Caki2 (cell line): ENCODE results near the gene EPHB1. TPM values are rescaled to one million over a fixed set of nuclear protein-coding genes. Genes with fewer than 3 reads are reported as not detected.
"Not testable (repeated sequence)": the region's sequence is repeated elsewhere in the genome, so short reads cannot be mapped to it uniquely, and the experiment has no call there.

Experiments
- DNase-seq: peaks from one replicate; pipeline ENCODE4 v3.0.0-alpha.2; 2015; ENCODE audit warnings: low read depth
- in situ Hi-C: cut with HindIII; loops from 2 replicates; pipeline ENCODE4 v1.10.0; 2016; ENCODE audit warnings: low sequenced_read_pairs, low pct_unique_long_range_greater_than_20kb, mixed read lengths
- total RNA-seq: library from RNA; depleted of rRNA; stranded (reverse); fragments of >200 nt; shearing (Covaris generic); gene quantifications from 2 replicates; pipeline ENCODE4 v1.2.3, GENCODE V29; 2014; ENCODE audit warnings: low replicate concordance

Gene EPHB1
- total RNA-seq, 1 experiment from 2014 or later: 4.1 TPM

GRCh38 chr3:134955874-134956273 lies 160.8 kb downstream of the EPHB1 start:
- no peak for DNase-seq
- in situ Hi-C loops: no loop called here

DNA sequence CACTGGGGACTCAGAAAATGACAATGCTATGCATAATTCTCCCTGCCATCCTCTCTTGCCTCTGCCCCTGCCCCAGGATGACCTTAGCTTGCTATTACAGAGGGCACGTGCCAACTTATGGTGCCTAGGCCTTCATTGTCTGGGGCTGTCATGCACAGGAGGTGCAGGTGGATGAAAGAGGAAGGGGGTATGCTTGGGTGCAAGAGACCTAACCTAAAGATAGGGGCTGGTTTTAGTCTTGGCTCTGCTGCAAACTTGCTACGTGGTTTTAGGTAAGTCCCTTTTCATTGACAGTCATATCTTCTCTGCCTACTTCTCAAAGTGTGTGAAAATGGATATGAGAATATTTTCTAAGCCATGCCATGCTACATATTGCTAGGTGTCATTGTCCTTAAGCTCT lies 161.3 kb downstream of the EPHB1 start:
- no peak for DNase-seq
- in situ Hi-C loops: no loop called here

- DNase-seq: no peak
- in situ Hi-C loops: no loop called here
Observed at GRCh38 chr3:134956844-134957243, 161.8 kb downstream of the EPHB1 start.

GRCh38 chr3:134959516-134959915 lies 164.5 kb downstream of the EPHB1 start:
- in situ Hi-C loops: no loop called here
- no peak for DNase-seq

DNA sequence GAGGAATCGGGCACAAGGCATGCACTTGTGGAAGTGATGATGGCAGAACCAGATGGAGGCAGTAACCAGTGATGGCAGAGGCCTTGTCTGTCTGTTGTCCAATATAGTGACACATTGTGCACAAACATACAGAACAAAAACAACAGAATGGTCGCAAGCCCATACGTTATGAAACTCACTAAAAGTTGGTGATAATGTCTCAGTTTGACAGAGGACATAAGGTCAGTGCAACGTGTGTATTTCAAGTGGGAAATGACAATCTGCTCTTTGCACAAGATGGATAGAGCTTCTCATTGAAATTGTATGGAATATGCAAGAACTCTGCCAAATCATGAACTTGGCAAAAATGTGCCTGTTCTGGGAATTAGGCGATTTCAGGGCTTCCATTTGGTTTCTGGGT lies 169.2 kb downstream of the EPHB1 start:
- in situ Hi-C loops: no loop called here
- DNase-seq: no peak

- in situ Hi-C loops: no loop called here
- DNase-seq: no peak
Observed at GRCh38 chr3:134965865-134966481, 170.9 kb downstream of the EPHB1 start.

GRCh38 chr3:134970895-134971294 lies 175.8 kb downstream of the EPHB1 start:
- in situ Hi-C loops: no loop called here
- no peak for DNase-seq

DNA sequence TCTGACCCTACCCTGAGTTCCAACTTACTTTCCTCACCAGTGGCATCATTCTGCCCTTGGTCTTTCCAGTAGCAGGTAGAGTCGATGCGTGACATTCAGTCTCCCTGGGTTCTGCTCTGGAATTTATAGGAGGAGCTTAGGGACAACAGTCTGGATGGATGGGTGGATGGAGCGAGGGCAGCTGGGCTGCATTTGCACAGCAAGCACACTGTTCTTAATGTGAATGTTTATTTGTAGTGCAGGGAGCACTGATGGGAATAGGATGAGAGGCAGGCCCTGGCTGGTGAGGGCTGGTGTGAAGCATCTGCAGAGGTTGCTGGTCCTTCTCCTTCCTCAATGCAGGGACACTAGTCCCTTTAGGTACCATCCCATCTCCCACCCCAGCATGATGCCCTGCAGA lies 176.2 kb downstream of the EPHB1 start:
- in situ Hi-C loops: no loop called here
- DNase-seq: no peak

- DNase-seq, in situ Hi-C loops: not testable (repeated sequence)
Observed at GRCh38 chr3:134971907-134972306, 176.8 kb downstream of the EPHB1 start.

DNA sequence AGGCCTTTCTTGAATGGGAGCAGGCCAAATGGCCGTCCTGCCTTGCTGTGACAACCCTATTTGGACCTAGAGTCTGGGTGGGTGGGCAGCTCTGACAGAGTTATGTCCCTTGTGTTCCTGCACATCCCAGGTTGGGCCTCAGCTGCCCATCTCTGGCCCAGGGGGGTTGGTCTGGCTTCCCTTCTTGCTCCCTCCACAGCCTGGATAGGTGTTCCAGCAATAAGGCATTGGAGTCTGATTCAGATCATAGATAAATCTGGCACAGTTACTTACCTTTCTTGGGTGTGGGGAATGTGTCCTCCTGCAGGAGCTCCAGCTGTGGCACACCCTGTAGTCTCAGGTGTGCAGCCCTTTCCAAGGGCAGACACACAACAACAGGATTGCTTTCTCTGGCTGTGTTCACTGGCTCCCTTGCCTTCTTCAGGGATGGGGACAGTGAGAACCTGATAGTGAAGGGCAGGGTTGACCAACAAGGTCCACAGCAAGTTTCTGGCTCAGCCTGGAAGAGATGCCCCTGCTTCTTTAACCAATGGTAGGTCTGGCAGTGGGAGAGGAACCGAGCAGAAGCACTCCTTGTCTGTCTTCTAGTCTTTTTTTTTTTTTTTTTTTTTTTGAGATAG lies 177.9 kb downstream of the EPHB1 start:
- DNase-seq: no peak
- in situ Hi-C loops: no loop called here

DNA sequence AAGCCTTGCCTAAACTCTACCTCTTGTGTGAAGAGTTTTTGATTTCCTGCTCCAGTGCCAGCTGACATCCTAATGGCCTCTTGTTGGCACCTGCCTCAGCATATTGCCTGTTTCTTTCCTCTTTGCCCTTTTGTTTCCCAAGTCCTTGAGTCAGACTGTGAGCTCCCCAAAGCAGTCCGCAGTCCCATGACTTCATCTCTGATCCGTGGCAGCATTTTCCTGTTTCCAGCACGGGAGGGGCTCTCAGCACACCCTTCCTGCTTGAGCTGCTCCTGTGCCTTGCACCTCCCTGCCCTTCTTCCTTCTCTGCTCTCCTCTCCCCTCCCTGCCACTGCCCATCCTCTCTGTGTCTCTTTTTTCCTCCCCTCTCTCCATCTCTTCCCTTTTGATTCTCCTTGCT lies 179.6 kb downstream of the EPHB1 start:
- in situ Hi-C loops: no loop called here
- DNase-seq: no peak

DNA sequence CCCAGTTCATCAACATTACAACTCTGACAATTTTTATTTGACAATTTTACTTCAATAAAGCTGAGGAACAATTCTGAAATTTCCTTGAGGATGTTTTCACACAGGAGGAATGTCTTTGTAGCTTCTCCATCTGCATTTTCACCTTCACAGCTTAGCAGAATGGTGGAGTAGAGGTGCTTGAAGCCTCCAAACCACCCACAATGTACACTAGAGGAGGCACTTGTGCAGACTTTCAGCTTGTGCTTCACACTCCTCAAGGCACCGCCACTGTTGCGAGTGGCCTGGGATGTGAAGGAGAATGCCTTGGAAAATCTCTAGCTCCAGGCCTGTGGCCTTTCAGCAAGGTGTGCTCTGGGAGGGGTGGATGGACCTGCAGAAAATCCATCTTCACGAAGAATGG lies 181.9 kb downstream of the EPHB1 start:
- in situ Hi-C loops: no loop called here
- DNase-seq: no peak

- in situ Hi-C loops: no loop called here
- no peak for DNase-seq
Observed at GRCh38 chr3:134978658-134979057, 183.6 kb downstream of the EPHB1 start.

GRCh38 chr3:134985864-134986715 lies 191.0 kb downstream of the EPHB1 start:
- DNase-seq: no peak
- in situ Hi-C loops: no loop called here

DNA sequence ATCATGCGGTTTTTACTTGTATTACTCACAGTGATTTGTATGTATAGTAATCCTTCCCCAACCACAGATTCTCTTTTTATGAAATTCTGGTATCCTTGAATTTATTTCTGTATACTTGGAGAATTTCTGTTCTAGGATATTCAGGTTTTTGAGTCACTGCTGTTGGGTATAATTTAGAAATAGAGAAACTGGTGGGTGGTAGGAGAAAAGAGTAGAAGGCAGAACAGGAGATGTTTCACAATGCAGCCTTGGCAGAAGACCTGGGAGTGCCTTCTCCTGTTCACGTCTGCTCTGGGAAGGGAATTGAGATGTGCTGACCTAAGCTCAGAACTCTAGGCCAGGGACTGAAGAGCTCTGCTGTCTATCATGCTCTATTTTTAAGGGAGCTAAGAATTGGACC lies 193.6 kb downstream of the EPHB1 start:
- in situ Hi-C loops: no loop called here
- no peak for DNase-seq

DNA sequence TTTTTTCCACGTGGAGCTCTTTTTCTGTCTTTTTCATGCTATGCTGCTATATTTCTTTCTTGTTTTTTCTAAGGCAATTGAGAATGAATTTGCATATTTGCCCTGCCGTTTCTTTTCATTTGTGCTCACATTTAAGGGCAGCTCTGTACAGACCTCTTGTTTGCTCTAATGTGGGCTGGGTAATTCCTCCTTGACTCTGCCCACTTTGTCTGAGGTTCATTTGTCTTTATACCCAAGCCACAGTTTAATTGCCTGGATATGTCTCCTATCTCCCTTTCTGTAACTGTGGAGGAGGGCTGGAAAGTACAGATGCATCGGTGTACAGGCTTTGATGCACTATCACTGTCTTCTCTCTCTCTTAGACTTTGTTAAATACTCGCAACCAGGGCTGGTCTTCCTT lies 195.9 kb downstream of the EPHB1 start:
- DNase-seq: no peak
- in situ Hi-C loops: no loop called here

DNA sequence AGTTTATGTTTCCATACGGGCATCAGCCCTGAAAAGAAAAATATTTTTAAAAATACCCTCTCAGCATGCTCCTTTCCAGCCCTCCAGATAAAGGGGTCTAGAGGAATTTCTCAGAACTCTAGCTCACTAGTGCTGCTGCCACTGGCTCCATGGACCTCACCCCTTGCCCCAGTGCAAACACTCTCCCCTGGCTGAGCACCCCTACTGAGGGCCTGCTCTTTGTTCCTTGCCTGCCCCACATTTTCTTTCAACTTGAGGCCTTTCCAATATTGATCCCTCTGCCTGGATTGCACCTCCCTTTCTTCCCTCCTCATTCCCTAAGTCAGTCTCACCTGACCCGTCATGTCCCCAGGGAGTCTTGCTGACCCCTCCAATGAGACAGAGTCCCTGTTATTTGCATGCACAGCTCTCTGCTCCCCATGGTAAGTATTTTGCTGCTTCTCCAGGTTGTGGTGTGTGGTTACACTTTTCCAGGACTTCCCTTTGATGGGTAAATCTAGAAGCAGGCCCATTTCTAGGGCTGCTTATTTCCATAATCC lies 196.5 kb downstream of the EPHB1 start:
- no peak for DNase-seq

GRCh38 chr3:134992180-134992579 lies 197.1 kb downstream of the EPHB1 start:
- DNase-seq: no peak
- in situ Hi-C loops: no loop called here

More for the DNA sequence above, 196.5 kb downstream of the EPHB1 start:
- in situ Hi-C loops: no loop called here

DNA sequence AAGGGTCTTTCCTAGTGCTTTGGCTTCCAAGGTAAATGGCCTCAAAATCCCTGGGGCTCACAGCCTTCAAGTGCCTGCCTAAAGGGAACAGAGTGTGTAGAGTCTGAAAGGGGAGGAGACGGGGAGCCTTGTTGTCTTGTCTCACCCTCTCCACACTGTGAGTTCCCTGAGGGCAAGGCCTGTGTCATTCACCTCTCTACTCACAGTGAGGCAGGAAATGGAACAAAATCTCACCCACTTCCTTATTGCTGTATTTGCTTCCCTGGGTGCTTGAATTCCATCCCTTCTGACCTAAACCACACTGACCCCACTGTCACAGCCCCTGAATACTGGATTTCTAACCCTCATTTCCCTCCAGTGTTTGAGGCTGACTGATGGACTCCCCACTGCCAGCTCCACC lies 197.5 kb downstream of the EPHB1 start:
- DNase-seq: no peak
- in situ Hi-C loops: no loop called here
